K562 (cell line): ENCODE measurements around the gene TAF8. TPM values are rescaled to one million over a fixed set of nuclear protein-coding genes. Genes with fewer than 3 reads are reported as not detected.

Experiments
- ARID2 ChIP-seq: fragments of 450-650 bp; IDR thresholded peaks from 2 replicates; pipeline ENCODE4 v1.6.1; 2017; ENCODE audit warnings: antibody characterized with exemption, mild to moderate bottlenecking
- HDAC2 ChIP-seq: fragments of 450-650 bp; IDR thresholded peaks from 2 replicates; pipeline ENCODE4 v1.6.1; 2016; ENCODE audit warnings: mild to moderate bottlenecking
- PRDM10 ChIP-seq: fragments of 450-650 bp; IDR thresholded peaks from 2 replicates; pipeline ENCODE4 v1.6.1; 2018; ENCODE audit not compliant: partially characterized antibody
- RNF219 ChIP-seq: fragments of 250-450 bp; sonication (Bioruptor Pico); IDR thresholded peaks from 2 replicates; pipeline ENCODE4 v1.5.0; 2022; ENCODE audit warnings: mild to moderate bottlenecking
- SRF ChIP-seq, 2 experiments: fragments of 250-450, 450-650 bp in 1 of 2; sonication (Bioruptor Pico) in 1 of 2; sonication (generic) in 1 of 2; formaldehyde crosslinking; IDR thresholded peaks; 2 replicates each; pipeline versions ENCODE4 v1.5.0 to v1.5.1; 2020 to 2022; ENCODE audit warnings: mild to moderate bottlenecking in 1 of 2, missing genetic modification reagents in 1 of 2
- TAL1 ChIP-seq: fragments of 450-650 bp; IDR thresholded peaks from 2 replicates; pipeline ENCODE4 v1.6.1; 2016; ENCODE audit warnings: mild to moderate bottlenecking
- ZNF644 ChIP-seq: fragments of 200-800 bp; sonication (Bioruptor generic); IDR thresholded peaks from 2 replicates; pipeline ENCODE4 v1.6.1; 2016; ENCODE audit warnings: low read depth, missing genetic modification characterization, missing compliant biosample characterization
- ZNF76 ChIP-seq: fragments of 250-450 bp; sonication (Bioruptor Pico); IDR thresholded peaks from 2 replicates; pipeline ENCODE4 v1.4.0; 2020; ENCODE audit warnings: mild to moderate bottlenecking, moderate library complexity, borderline replicate concordance
- polyA plus RNA-seq, 8 experiments: library from polyadenylated mRNA; depleted of rRNA in 4 of 8; stranded (reverse) in 5 of 8; unstranded in 3 of 8; fragments of >200 nt; fragmentation: Nextera tagmentation in 2 of 8; fragmentation: Illumina TruSeq in 1 of 8; extraction: Ambion mirVana in 2 of 8; extraction: Trizol in 1 of 8; gene quantifications; 2 replicates each; pipeline versions ENCODE4 v1.2.1 to v1.2.3, GENCODE V29; 2011 to 2014; ENCODE audit warnings: inconsistent platforms in 1 of 8, missing spikeins in 1 of 8
- total RNA-seq, 7 experiments: library from RNA; depleted of rRNA in 6 of 7; stranded (reverse); fragments of >200 nt in 6 of 7; fragmentation: Illumina TruSeq in 2 of 7; extraction: Trizol in 2 of 7; gene quantifications; 2 replicates each; pipeline versions ENCODE4 v1.2.1 to v1.2.3, GENCODE V29; 2011 to 2021; ENCODE audit warnings: low replicate concordance in 1 of 7
- TF ChIP-seq, protein P1 (sequence below), 2 experiments: fragments of 450-650 bp; IDR thresholded peaks; 2 replicates each; pipeline ENCODE4 v1.6.1; 2016; ENCODE audit warnings: mild to moderate bottlenecking in 2 of 2, borderline replicate concordance in 1 of 2, low read depth in 1 of 2, moderate library complexity in 1 of 2
- TF ChIP-seq, protein P2 (sequence below): fragments of 450-650 bp; formaldehyde crosslinking; IDR thresholded peaks from 2 replicates; pipeline ENCODE4 v1.4.0; 2022; ENCODE audit warnings: mild to moderate bottlenecking, moderate library complexity

TAF8 gene
- total and polyA plus RNA-seq, 9 of the 15 experiments (the other 6 are each of a cell fraction or from before 2014, with no cell fraction given), result 29.4 to 84.0 (median 52.6) TPM

DNA sequence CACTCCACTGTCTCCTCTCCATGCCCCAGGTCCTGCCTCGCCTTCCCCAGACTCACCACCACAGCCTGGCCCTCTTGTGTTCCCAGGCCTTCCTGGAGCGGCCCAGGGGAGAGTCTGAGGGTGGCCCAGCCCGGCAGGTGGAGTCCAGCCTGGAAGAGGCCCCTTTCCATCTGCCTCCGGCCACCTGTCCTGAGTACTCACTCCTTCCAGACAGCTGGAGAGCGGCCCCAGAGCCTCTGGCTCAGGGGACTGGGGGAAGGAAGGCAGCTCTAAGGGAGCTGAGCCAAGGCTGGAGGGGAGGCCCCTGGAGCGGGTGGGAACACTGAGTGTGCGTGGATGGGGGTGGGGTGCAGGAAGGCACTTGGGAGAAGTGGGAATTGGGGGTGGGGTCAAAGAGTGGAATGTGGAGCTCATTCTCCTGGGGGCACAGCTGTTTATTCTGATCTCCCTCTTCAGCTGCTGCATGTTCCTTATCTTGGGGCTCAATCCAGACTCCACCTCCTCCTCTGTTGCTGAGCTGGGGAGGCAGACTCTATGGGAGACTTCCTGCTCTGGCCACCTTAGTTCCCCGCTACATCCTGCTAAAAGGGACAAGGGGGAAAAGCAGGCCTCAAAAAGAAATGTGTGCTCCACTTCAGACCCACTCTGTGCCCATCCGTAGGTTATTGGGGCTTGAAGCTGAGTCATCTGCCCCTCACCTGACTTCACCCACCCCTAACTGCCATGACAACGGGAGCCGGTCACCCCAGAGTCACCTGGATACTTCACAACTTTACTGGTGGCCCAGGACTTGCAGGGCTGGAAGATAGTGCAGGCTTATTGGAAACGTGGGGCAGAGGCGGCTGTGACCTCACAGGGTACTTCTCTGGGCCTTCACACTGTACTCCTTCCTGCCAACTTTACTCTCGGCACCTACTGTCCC is 19.5 kb upstream of the TAF8 start (continued):
- TF ChIP-seq, protein P1, sequence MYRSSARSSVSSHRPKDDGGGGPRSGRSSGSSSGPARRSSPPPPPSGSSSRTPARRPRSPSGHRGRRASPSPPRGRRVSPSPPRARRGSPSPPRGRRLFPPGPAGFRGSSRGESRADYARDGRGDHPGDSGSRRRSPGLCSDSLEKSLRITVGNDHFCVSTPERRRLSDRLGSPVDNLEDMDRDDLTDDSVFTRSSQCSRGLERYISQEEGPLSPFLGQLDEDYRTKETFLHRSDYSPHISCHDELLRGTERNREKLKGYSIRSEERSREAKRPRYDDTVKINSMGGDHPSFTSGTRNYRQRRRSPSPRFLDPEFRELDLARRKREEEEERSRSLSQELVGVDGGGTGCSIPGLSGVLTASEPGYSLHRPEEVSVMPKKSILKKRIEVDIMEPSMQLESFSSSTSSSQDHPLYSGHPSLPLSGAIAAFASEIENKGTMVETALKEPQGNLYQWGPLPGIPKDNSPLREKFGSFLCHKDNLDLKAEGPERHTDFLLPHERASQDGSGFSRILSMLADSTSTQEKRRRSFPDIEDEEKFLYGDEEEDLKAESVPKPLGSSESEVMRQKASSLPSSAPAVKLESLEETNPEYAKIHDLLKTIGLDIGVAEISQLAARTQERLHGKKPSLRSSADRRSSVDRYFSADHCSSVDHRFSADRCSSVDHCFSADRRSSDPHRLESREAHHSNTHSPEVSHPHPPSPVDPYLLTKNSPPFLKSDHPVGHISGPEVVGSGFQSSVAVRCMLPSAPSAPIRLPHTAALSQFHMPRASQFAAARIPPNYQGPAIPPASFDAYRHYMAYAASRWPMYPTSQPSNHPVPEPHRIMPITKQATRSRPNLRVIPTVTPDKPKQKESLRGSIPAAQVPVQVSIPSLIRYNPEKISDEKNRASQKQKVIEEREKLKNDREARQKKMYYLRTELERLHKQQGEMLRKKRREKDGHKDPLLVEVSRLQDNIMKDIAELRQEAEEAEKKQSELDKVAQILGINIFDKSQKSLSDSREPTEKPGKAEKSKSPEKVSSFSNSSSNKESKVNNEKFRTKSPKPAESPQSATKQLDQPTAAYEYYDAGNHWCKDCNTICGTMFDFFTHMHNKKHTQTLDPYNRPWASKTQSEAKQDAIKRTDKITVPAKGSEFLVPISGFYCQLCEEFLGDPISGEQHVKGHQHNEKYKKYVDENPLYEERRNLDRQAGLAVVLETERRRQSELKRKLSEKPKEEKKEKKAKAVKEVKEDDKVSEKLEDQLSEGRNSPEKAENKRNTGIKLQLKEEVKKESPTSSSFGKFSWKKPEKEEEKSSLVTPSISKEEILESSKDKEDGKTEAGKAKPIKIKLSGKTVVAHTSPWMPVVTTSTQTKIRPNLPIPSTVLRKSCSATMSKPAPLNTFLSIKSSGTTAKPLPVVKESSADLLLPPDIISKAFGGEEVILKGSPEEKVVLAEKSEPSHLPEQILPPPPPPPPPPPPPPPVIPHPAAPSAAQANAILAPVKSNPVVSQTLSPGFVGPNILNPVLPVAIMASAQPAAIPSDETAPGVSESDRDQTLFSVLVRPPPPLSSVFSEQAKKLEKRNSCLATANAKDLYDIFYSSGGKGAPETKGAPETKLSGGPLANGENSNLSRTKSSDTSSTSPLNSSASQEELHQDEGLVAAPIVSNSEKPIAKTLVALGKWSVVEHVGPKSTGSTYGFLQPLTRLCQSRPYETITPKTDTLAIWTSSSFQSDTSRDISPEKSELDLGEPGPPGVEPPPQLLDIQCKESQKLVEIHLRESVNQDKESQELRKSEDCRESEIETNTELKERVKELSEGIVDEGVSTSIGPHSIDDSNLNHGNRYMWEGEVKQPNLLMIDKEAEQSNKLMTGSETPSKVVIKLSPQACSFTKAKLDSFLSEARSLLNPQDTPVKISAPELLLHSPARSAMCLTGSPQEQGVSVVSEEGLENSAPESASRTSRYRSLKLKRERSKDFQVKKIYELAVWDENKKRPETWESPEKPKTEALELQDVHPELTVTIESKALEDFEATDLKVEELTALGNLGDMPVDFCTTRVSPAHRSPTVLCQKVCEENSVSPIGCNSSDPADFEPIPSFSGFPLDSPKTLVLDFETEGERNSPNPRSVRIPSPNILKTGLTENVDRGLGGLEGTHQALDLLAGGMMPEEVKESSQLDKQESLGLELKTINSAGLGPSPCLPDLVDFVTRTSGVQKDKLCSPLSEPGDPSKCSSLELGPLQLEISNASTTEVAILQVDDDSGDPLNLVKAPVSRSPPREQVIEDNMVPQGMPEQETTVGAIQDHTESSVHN (IDR thresholded peaks at IDR 0.05; ENCODE audit: borderline replicate concordance in 1 of 2, low read depth in 1 of 2), result peak in 1 of 2 experiments; percentile 67; a peak in 1 of 4 replicates
- TF ChIP-seq ZNF76 (CRISPR knock-in tag) (no peak), ARID2 (no peak), RNF219 (CRISPR knock-in tag) (no peak), SRF (CRISPR knock-in tag; IDR thresholded peaks at IDR 0.05) (no peak; a peak in 1 of 4 replicates), TAL1 (peak; percentile 60; the same call in 1 of the 2 replicates), ZNF644 (tag) (no peak), HDAC2 (peak; percentile 69; the same call in 1 of the 2 replicates), PRDM10 (peak; percentile 53)
- TF ChIP-seq, protein P2, sequence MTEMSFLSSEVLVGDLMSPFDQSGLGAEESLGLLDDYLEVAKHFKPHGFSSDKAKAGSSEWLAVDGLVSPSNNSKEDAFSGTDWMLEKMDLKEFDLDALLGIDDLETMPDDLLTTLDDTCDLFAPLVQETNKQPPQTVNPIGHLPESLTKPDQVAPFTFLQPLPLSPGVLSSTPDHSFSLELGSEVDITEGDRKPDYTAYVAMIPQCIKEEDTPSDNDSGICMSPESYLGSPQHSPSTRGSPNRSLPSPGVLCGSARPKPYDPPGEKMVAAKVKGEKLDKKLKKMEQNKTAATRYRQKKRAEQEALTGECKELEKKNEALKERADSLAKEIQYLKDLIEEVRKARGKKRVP, result peak; percentile 25; the same call in 1 of the 2 replicates
